ENCODE measurements around the gene ROPN1B. TPM values are rescaled to one million over a fixed set of nuclear protein-coding genes. Genes with fewer than 3 reads are reported as not detected.

ROPN1B gene
- total RNA-seq, 2 donors from 2014 or later = 2.2 to 27.8 TPM

Small RNAs within 50 kb of the gene (small RNA-seq; reads per million reads assigned to genes)
- 0 reads per million in 2 donors for gene AC092903.1

Other genes starting within 250 kb of the ROPN1B start
- 100 to 1,000 TPM in 1 of 2 donors, 10 to 100 TPM in 1; 32.2 to 131 TPM for gene SLC41A3, start 114.9 kb downstream of the ROPN1B start, total RNA-seq
- 10 to 100 TPM; 19.6 to 57.3 TPM for gene ALDH1L1, start 211.4 kb downstream of the ROPN1B start, total RNA-seq

Measured in prostate gland (tissue), 2 donors.